HepG2 (cell line): ENCODE measurements around the gene FXR2. TPM values are rescaled to one million over a fixed set of nuclear protein-coding genes. Genes with fewer than 3 reads are reported as not detected.

Source experiments
- DPF2 ChIP-seq: sonication (generic); formaldehyde crosslinking; IDR thresholded peaks from 2 replicates; pipeline ENCODE4 v1.4.0; 2020; ENCODE audit warnings: mild to moderate bottlenecking, low read depth, missing genetic modification reagents, borderline replicate concordance
- ESRRA ChIP-seq: sonication (generic); formaldehyde crosslinking; IDR thresholded peaks from 2 replicates; pipeline ENCODE4 v1.5.1; 2020; ENCODE audit warnings: mild to moderate bottlenecking, low read depth, missing genetic modification reagents
- FOXO4 ChIP-seq: sonication (generic); formaldehyde crosslinking; conservative IDR thresholded peaks from 2 replicates; pipeline ENCODE4 v1.8.1; 2023; ENCODE audit warnings: missing genetic modification reagents
- NFKBIZ ChIP-seq: IDR thresholded peaks from 2 replicates; pipeline ENCODE4 v1.6.1; 2018; ENCODE audit warnings: missing genetic modification reagents, missing compliant biosample characterization
- SCMH1 ChIP-seq: sonication (generic); formaldehyde crosslinking; IDR thresholded peaks from 2 replicates; pipeline ENCODE4 v1.9.0; 2021; ENCODE audit warnings: missing genetic modification reagents, mild to moderate bottlenecking, borderline replicate concordance
- ZFP91 ChIP-seq: sonication (generic); formaldehyde crosslinking; IDR thresholded peaks from 2 replicates; pipeline ENCODE4 v1.9.0; 2022; ENCODE audit warnings: missing genetic modification reagents, mild to moderate bottlenecking, borderline replicate concordance
- ZNF230 ChIP-seq: sonication (generic); formaldehyde crosslinking; IDR thresholded peaks from 2 replicates; pipeline ENCODE4 v1.4.0; 2020; ENCODE audit warnings: mild to moderate bottlenecking, missing genetic modification reagents
- ZNF737 ChIP-seq: sonication (generic); formaldehyde crosslinking; IDR thresholded peaks from 2 replicates; pipeline ENCODE4 v1.5.0; 2020; ENCODE audit warnings: missing genetic modification reagents, mild to moderate bottlenecking, borderline replicate concordance
- ZNF761 ChIP-seq: sonication (generic); formaldehyde crosslinking; conservative IDR thresholded peaks from 2 replicates; pipeline ENCODE4 v1.4.0; 2020; ENCODE audit warnings: mild to moderate bottlenecking, missing genetic modification reagents
- polyA plus RNA-seq, 8 experiments: library from polyadenylated mRNA; depleted of rRNA in 3 of 8; stranded (reverse) in 7 of 8; unstranded in 1 of 8; fragments of >200 nt; fragmentation: Illumina TruSeq in 4 of 8; extraction: Trizol in 4 of 8; gene quantifications; 2 replicates each; pipeline versions ENCODE4 v1.2.1 to v1.2.3, GENCODE V29; 2011 to 2016; ENCODE audit warnings: low read depth in 4 of 8, missing spikeins in 1 of 8, mixed read lengths in 1 of 8; ENCODE audit not compliant: insufficient read depth in 1 of 8
- total RNA-seq, 5 experiments: library from RNA; depleted of rRNA; stranded (reverse); fragments of >200 nt; fragmentation: Illumina TruSeq; extraction: Trizol; gene quantifications; 2 replicates each; pipeline ENCODE4 v1.2.3, GENCODE V29; 2016; ENCODE audit warnings: low read depth in 1 of 5
- TF ChIP-seq, protein P1 (sequence below): sonication (generic); formaldehyde crosslinking; IDR thresholded peaks from 2 replicates; pipeline ENCODE4 v1.4.0; 2020; ENCODE audit warnings: mild to moderate bottlenecking, missing genetic modification reagents
- TF ChIP-seq, protein P2 (sequence below): sonication (generic); formaldehyde crosslinking; IDR thresholded peaks from 2 replicates; pipeline ENCODE4 v1.5.0; 2020; ENCODE audit warnings: missing genetic modification reagents

FXR2 gene
- total and polyA plus RNA-seq, 2 of the 13 experiments (the other 11 are each of a cell fraction or from before 2014, with no cell fraction given), result 20.9 to 24.4 TPM

GRCh38 chr17:7579834-7580603 is 34.7 kb downstream of the FXR2 start (continued):
- TF ChIP-seq ZNF761 (CRISPR knock-in tag), result 0 out of 2 replicates have a peak, but pooled peaks have one; percentile 24
- no peak for TF ChIP-seq ZFP91
- 0 out of 2 replicates have a peak, but pooled peaks have one; percentile 4 for TF ChIP-seq DPF2 (CRISPR knock-in tag)
- TF ChIP-seq, protein P1, sequence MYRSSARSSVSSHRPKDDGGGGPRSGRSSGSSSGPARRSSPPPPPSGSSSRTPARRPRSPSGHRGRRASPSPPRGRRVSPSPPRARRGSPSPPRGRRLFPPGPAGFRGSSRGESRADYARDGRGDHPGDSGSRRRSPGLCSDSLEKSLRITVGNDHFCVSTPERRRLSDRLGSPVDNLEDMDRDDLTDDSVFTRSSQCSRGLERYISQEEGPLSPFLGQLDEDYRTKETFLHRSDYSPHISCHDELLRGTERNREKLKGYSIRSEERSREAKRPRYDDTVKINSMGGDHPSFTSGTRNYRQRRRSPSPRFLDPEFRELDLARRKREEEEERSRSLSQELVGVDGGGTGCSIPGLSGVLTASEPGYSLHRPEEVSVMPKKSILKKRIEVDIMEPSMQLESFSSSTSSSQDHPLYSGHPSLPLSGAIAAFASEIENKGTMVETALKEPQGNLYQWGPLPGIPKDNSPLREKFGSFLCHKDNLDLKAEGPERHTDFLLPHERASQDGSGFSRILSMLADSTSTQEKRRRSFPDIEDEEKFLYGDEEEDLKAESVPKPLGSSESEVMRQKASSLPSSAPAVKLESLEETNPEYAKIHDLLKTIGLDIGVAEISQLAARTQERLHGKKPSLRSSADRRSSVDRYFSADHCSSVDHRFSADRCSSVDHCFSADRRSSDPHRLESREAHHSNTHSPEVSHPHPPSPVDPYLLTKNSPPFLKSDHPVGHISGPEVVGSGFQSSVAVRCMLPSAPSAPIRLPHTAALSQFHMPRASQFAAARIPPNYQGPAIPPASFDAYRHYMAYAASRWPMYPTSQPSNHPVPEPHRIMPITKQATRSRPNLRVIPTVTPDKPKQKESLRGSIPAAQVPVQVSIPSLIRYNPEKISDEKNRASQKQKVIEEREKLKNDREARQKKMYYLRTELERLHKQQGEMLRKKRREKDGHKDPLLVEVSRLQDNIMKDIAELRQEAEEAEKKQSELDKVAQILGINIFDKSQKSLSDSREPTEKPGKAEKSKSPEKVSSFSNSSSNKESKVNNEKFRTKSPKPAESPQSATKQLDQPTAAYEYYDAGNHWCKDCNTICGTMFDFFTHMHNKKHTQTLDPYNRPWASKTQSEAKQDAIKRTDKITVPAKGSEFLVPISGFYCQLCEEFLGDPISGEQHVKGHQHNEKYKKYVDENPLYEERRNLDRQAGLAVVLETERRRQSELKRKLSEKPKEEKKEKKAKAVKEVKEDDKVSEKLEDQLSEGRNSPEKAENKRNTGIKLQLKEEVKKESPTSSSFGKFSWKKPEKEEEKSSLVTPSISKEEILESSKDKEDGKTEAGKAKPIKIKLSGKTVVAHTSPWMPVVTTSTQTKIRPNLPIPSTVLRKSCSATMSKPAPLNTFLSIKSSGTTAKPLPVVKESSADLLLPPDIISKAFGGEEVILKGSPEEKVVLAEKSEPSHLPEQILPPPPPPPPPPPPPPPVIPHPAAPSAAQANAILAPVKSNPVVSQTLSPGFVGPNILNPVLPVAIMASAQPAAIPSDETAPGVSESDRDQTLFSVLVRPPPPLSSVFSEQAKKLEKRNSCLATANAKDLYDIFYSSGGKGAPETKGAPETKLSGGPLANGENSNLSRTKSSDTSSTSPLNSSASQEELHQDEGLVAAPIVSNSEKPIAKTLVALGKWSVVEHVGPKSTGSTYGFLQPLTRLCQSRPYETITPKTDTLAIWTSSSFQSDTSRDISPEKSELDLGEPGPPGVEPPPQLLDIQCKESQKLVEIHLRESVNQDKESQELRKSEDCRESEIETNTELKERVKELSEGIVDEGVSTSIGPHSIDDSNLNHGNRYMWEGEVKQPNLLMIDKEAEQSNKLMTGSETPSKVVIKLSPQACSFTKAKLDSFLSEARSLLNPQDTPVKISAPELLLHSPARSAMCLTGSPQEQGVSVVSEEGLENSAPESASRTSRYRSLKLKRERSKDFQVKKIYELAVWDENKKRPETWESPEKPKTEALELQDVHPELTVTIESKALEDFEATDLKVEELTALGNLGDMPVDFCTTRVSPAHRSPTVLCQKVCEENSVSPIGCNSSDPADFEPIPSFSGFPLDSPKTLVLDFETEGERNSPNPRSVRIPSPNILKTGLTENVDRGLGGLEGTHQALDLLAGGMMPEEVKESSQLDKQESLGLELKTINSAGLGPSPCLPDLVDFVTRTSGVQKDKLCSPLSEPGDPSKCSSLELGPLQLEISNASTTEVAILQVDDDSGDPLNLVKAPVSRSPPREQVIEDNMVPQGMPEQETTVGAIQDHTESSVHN (CRISPR knock-in tag), result no peak
- no peak for TF ChIP-seq NFKBIZ
- TF ChIP-seq ZNF737 (CRISPR knock-in tag), result peak; percentile 48; the same call in 1 of the 2 replicates
- no peak for TF ChIP-seq ESRRA (CRISPR knock-in tag)
- TF ChIP-seq SCMH1 (CRISPR knock-in tag), result no peak
- no peak for TF ChIP-seq ZNF230
- TF ChIP-seq FOXO4 (CRISPR knock-in tag), result 0 out of 2 replicates have a peak, but pooled peaks have one; percentile 55
- TF ChIP-seq, protein P2, sequence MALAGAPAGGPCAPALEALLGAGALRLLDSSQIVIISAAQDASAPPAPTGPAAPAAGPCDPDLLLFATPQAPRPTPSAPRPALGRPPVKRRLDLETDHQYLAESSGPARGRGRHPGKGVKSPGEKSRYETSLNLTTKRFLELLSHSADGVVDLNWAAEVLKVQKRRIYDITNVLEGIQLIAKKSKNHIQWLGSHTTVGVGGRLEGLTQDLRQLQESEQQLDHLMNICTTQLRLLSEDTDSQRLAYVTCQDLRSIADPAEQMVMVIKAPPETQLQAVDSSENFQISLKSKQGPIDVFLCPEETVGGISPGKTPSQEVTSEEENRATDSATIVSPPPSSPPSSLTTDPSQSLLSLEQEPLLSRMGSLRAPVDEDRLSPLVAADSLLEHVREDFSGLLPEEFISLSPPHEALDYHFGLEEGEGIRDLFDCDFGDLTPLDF, result no peak
